HL-60 (cell line): ENCODE data around the gene PROM1.

Source experiments
- DNase-seq, 2 experiments: peaks; one replicate each; pipeline ENCODE4 v3.0.0-alpha.2; 2010 to 2020; ENCODE audit warnings: low read depth in 1 of 2, low spot score in 1 of 2
- H3K27ac ChIP-seq: fragments of 250-450 bp; sonication (Bioruptor Pico); replicated peaks from 2 replicates; pipeline ENCODE4 v1.5.1; 2020; ENCODE audit warnings: mild to moderate bottlenecking, moderate library complexity
- H3K27me3 ChIP-seq: fragments of 250-450 bp; sonication (Bioruptor Pico); 2 replicates; pipeline ENCODE4 v1.5.1; 2021; ENCODE audit warnings: mild to moderate bottlenecking, moderate library complexity; ENCODE audit not compliant: insufficient read depth, poor library complexity, severe bottlenecking
- H3K4me3 ChIP-seq: replicated peaks from 2 replicates; pipeline ENCODE4 v1.5.1; 2011; ENCODE audit warnings: mild to moderate bottlenecking, control low read depth, low read length; ENCODE audit not compliant: insufficient read depth
- GABPA ChIP-seq: IDR thresholded peaks from 2 replicates; pipeline ENCODE4 v1.6.1; 2012; ENCODE audit warnings: low read depth
- POLR2AphosphoS5 ChIP-seq: IDR thresholded peaks from 2 replicates; pipeline ENCODE4 v1.6.1; 2012; ENCODE audit warnings: low read depth
- REST ChIP-seq: IDR thresholded peaks from 2 replicates; pipeline ENCODE4 v1.6.1; 2012; ENCODE audit warnings: low read depth; ENCODE audit not compliant: insufficient replicate concordance
- SPI1 ChIP-seq: IDR thresholded peaks from 2 replicates; pipeline ENCODE4 v1.6.1; 2012; ENCODE audit warnings: low read depth, mild to moderate bottlenecking, borderline replicate concordance
- TF ChIP-seq, protein P1 (sequence below): IDR thresholded peaks from one replicate; pipeline ENCODE4 v1.5.1; 2011; ENCODE audit warnings: low read length, control low read depth, inconsistent platforms; ENCODE audit not compliant: insufficient read depth

The PROM1 gene

GRCh38 chr4:15963576-15963975 lies 120.2 kb downstream of the PROM1 start:
- DNase-seq: peak in 1 of 2 experiments; percentile 67
- H3K27me3 ChIP-seq: no peaks in the 10 kb centered on the region
- H3K27ac ChIP-seq: no peak overlapping the region
- no peak overlapping the region for H3K4me3 ChIP-seq
- TF ChIP-seq SPI1 (peak; percentile 21; the same call in 1 of the 2 replicates), GABPA (no peak)

DNA sequence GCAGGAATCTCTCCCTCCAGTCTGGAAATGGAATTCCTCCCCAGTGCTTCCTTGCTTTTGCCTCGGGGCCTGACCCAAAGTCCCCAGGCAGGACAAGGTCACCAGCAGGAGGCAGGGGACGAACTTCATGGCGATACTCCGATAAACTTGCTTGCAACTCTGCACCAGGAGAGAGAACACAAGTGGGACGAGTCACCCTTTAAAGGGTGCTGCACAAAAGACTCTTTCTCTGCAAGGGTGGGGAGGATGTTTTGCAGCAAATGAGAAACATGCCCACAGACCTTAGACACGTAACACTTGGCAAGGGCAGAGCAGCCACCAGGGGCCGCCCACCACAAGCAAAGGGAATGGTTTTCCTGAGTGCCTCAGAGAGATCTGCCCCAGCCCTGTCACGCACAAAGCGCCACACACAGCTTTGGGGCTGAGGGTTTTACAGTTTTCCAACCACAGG lies 120.8 kb downstream of the PROM1 start, which contains the start of gene FGFBP2:
Gene FGFBP2 (minus strand): TSS at position 175 of the 451 bp plus-strand sequence. CDS start 46 bp downstream, at position 129.
- DNase-seq: peak; percentile 17 to 82
- H3K27ac ChIP-seq: peak within 1 kb of the TSS; percentile 6; the same call in 1 of the 2 replicates
- H3K4me3 ChIP-seq: no peak within 1 kb of the TSS
- no peak for TF ChIP-seq REST
- TF ChIP-seq, protein P1, sequence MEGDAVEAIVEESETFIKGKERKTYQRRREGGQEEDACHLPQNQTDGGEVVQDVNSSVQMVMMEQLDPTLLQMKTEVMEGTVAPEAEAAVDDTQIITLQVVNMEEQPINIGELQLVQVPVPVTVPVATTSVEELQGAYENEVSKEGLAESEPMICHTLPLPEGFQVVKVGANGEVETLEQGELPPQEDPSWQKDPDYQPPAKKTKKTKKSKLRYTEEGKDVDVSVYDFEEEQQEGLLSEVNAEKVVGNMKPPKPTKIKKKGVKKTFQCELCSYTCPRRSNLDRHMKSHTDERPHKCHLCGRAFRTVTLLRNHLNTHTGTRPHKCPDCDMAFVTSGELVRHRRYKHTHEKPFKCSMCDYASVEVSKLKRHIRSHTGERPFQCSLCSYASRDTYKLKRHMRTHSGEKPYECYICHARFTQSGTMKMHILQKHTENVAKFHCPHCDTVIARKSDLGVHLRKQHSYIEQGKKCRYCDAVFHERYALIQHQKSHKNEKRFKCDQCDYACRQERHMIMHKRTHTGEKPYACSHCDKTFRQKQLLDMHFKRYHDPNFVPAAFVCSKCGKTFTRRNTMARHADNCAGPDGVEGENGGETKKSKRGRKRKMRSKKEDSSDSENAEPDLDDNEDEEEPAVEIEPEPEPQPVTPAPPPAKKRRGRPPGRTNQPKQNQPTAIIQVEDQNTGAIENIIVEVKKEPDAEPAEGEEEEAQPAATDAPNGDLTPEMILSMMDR: peak; percentile 41
- H3K27me3 ChIP-seq: no peaks in the 10 kb centered on the region

DNA sequence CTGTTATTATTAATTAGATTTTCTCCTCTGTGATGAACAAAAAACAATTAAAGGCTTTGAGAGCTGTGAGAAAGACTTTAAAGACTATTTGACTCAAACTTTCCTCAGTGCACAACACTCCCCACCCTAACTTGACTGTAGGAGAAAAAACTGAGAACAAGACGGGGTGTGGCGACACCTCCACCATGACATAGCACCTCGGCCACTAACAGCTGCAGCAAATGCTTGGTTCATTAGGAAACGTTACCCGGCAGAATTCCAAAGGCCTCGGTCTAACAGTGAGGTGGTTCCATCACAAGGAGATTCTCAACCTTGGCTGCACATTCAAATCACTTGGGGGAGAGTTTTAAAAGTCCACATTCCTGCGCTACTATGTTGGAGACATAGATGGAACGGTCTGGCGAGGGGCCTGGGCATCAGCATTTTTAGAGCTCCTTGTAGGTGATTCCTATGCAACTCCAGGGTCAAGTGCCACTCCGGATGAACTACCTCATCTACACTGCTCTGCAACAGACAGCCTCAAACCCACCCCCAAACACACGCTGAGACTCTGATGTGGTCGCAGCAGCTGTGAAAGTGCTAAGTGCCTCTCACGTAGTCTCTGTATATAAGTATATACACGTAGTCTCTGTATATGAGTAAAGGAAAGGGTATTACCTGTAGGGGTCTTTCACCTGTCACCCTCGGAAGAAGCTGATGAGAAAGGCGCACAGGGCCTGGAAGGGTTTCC lies 121.9 kb downstream of the PROM1 start:
- DNase-seq: peak in 1 of 2 experiments; percentile 62
- H3K27me3 ChIP-seq: no peaks in the 10 kb centered on the region
- no peak overlapping the region for H3K27ac ChIP-seq
- H3K4me3 ChIP-seq: no peak overlapping the region
- TF ChIP-seq SPI1: no peak

DNA sequence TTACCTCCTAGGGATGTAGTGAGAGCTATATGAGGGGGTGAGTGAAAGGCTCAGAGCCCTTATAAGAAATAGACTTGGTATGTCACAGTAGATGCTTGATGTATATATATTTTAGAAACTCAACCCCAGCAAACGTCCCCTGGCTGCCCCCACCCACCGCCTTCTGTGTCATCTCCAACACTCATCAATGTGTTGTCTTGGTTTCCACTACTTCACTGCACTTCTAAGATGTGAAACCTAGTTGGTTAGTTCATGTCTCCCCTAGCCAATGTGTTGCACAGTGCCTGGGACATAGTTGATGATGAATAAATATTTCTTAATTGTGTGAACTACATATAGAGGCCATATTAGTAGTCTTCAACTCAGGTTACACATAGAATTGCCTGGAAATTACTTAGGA lies 125.3 kb downstream of the PROM1 start:
- Histone ChIP-seq H3K27ac (no peak overlapping the region), H3K4me3 (no peak overlapping the region), H3K27me3 (no peaks in the 10 kb centered on the region)
- no peak for DNase-seq
- no peak for TF ChIP-seq POLR2AphosphoS5
- TF ChIP-seq SPI1: no peak
- TF ChIP-seq REST: no peak
- no peak for TF ChIP-seq GABPA
- TF ChIP-seq, protein P1: no peak
